Liver (tissue), 9 donors: ENCODE results near the gene SH3RF3. TPM values are rescaled to one million over a fixed set of nuclear protein-coding genes. Genes with fewer than 3 reads are reported as not detected.

ENCODE experiments used
- DNase-seq: peaks from one replicate; pipeline ENCODE4 v3.0.0-alpha.2; 2017; ENCODE audit warnings: low spot score
- H3K27ac ChIP-seq, 2 donors: one replicate each; pipeline ENCODE4 v1.7.0; 2013; ENCODE audit warnings: inconsistent platforms in 2 of 2, low read length in 2 of 2, control low read depth in 1 of 2, low read depth in 1 of 2, mild to moderate bottlenecking in 1 of 2
- H3K27me3 ChIP-seq, 4 donors: one replicate each; pipeline versions ENCODE4 v1.6.1 to v1.7.0; 2013; ENCODE audit warnings: low read length in 3 of 4, inconsistent platforms in 1 of 4, mild to moderate bottlenecking in 1 of 4, moderate library complexity in 1 of 4; ENCODE audit not compliant: control insufficient read depth in 4 of 4, insufficient read depth in 4 of 4
- H3K36me3 ChIP-seq, 4 donors: one replicate each; pipeline versions ENCODE4 v1.6.1 to v1.7.0; 2013; ENCODE audit warnings: low read length in 3 of 4, mild to moderate bottlenecking in 3 of 4, low read depth in 1 of 4, moderate library complexity in 1 of 4; ENCODE audit not compliant: control insufficient read depth in 4 of 4, insufficient read depth in 3 of 4
- H3K4me1 ChIP-seq, 4 donors: one replicate each; pipeline versions ENCODE4 v1.6.1 to v1.7.0; 2013; ENCODE audit warnings: low read length in 3 of 4, mild to moderate bottlenecking in 3 of 4, moderate library complexity in 1 of 4; ENCODE audit not compliant: control insufficient read depth in 4 of 4, insufficient read depth in 4 of 4
- H3K4me3 ChIP-seq, 3 donors: one replicate each; pipeline versions ENCODE4 v1.6.1 to v1.7.0; 2013; ENCODE audit warnings: low read length in 3 of 3, control low read depth in 1 of 3, low read depth in 1 of 3, mild to moderate bottlenecking in 1 of 3
- H3K9ac ChIP-seq, 2 donors: one replicate each; pipeline ENCODE4 v1.7.0; 2013; ENCODE audit warnings: low read length in 2 of 2, mild to moderate bottlenecking in 2 of 2, moderate library complexity in 2 of 2, control low read depth in 1 of 2, low read depth in 1 of 2
- H3K9me3 ChIP-seq, 4 donors: one replicate each; pipeline versions ENCODE4 v1.6.1 to v1.7.0; 2013; ENCODE audit warnings: low read length in 3 of 4; ENCODE audit not compliant: control insufficient read depth in 4 of 4
- CTCF ChIP-seq: fragments of 150-350 bp; IDR thresholded peaks from 2 replicates; pipeline ENCODE4 v1.5.1; 2017; ENCODE audit warnings: improper control_type of control experiment, low read depth, low read length; ENCODE audit not compliant: missing input control
- EGR1 ChIP-seq, 2 donors: IDR thresholded peaks; 2 replicates each; pipeline ENCODE4 v1.6.1; 2016 to 2018; ENCODE audit warnings: antibody characterized with exemption in 2 of 2, low read depth in 2 of 2
- FOXA1 ChIP-seq: IDR thresholded peaks from 2 replicates; pipeline ENCODE4 v1.6.1; 2016; ENCODE audit warnings: antibody characterized with exemption
- FOXA2 ChIP-seq: IDR thresholded peaks from 2 replicates; pipeline ENCODE4 v1.6.1; 2016; ENCODE audit warnings: antibody characterized with exemption
- GABPA ChIP-seq, 2 donors: IDR thresholded peaks in 1 of 2; conservative IDR thresholded peaks in 1 of 2; 2 replicates each; pipeline ENCODE4 v1.6.1; 2016; ENCODE audit warnings: antibody characterized with exemption in 2 of 2, mild to moderate bottlenecking in 1 of 2, moderate library complexity in 1 of 2
- HNF4A ChIP-seq, 2 donors: conservative IDR thresholded peaks; 2 replicates each; pipeline ENCODE4 v1.6.1; 2016; ENCODE audit warnings: antibody characterized with exemption in 2 of 2, mild to moderate bottlenecking in 2 of 2
- HNF4G ChIP-seq: IDR thresholded peaks from 2 replicates; pipeline ENCODE4 v1.6.1; 2016; ENCODE audit warnings: antibody characterized with exemption
- JUND ChIP-seq, 2 donors: IDR thresholded peaks; 2 replicates each; pipeline ENCODE4 v1.6.1; 2016; ENCODE audit warnings: antibody characterized with exemption in 2 of 2
- NR2F2 ChIP-seq: IDR thresholded peaks from 2 replicates; pipeline ENCODE4 v1.6.1; 2016; ENCODE audit warnings: antibody characterized with exemption
- REST ChIP-seq: IDR thresholded peaks from 2 replicates; pipeline ENCODE4 v1.6.1; 2016; ENCODE audit warnings: antibody characterized with exemption, mild to moderate bottlenecking
- RXRA ChIP-seq, 2 donors: IDR thresholded peaks; 2 replicates each; pipeline ENCODE4 v1.6.1; 2017 to 2018; ENCODE audit warnings: antibody characterized with exemption in 2 of 2, mild to moderate bottlenecking in 1 of 2
- SP1 ChIP-seq: IDR thresholded peaks from 2 replicates; pipeline ENCODE4 v1.6.1; 2018; ENCODE audit warnings: antibody characterized with exemption, mild to moderate bottlenecking
- TAF1 ChIP-seq: conservative IDR thresholded peaks from 2 replicates; pipeline ENCODE4 v1.6.1; 2016; ENCODE audit warnings: antibody characterized with exemption, mild to moderate bottlenecking
- YY1 ChIP-seq: IDR thresholded peaks from 2 replicates; pipeline ENCODE4 v1.6.1; 2016; ENCODE audit warnings: antibody characterized with exemption, mild to moderate bottlenecking
- ZBTB33 ChIP-seq: IDR thresholded peaks from 2 replicates; pipeline ENCODE4 v1.6.1; 2016; ENCODE audit warnings: antibody characterized with exemption
- WGBS: extraction: QIAGEN DNeasy Blood & Tissue Kit; methylation state at CpG from one replicate; pipeline ENCODE4 v1.1.7; 2013; 5-methylcytosine and 5-hydroxymethylcytosine counted together
- polyA plus RNA-seq, 2 donors: library from polyadenylated mRNA; stranded (reverse) in 1 of 2; unstranded in 1 of 2; fragments of 200-250 nt in 1 of 2; fragments of >200 nt in 1 of 2; fragmentation: Nextera tagmentation in 1 of 2; extraction: Ambion mirVana in 1 of 2; gene quantifications; one replicate each; pipeline versions ENCODE4 v1.2.1 to v1.2.3, GENCODE V29; 2013 to 2015
- total RNA-seq, 2 donors: library from RNA; depleted of rRNA; stranded (reverse); fragments of >200 nt; gene quantifications; one replicate each; pipeline ENCODE4 v1.2.3, GENCODE V29; 2014
- TF ChIP-seq, protein P1 (sequence below): IDR thresholded peaks from 2 replicates; pipeline ENCODE4 v1.6.1; 2016; ENCODE audit warnings: antibody characterized with exemption
- TF ChIP-seq, protein P2 (sequence below): IDR thresholded peaks from 2 replicates; pipeline ENCODE4 v1.6.1; 2016; ENCODE audit warnings: antibody characterized with exemption
- donor health status: healthy.
- donor health status: healthy.
- donor health status: healthy.
- donor health status: healthy.
- donor health status: healthy.

Gene SH3RF3
- total and polyA plus RNA-seq, 4 donors: 0.11 to 1.0 (median 0.54) TPM

- no peak for TF ChIP-seq JUND (IDR thresholded peaks at IDR 0.05)
- no peak for TF ChIP-seq HNF4A (conservative IDR thresholded peaks at IDR 0.05)
- no peak for TF ChIP-seq SP1
- TF ChIP-seq EGR1 (IDR thresholded peaks at IDR 0.05; ENCODE audit: low read depth in 2 of 2): no peak
- no peak for TF ChIP-seq YY1
- TF ChIP-seq ZBTB33: no peak
- TF ChIP-seq, protein P1, sequence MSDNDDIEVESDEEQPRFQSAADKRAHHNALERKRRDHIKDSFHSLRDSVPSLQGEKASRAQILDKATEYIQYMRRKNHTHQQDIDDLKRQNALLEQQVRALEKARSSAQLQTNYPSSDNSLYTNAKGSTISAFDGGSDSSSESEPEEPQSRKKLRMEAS: no peak
- no peak for TF ChIP-seq FOXA1
- TF ChIP-seq TAF1: no peak
- no peak for TF ChIP-seq FOXA2
- TF ChIP-seq NR2F2: no peak
- no peak for TF ChIP-seq HNF4G
- TF ChIP-seq, protein P2, sequence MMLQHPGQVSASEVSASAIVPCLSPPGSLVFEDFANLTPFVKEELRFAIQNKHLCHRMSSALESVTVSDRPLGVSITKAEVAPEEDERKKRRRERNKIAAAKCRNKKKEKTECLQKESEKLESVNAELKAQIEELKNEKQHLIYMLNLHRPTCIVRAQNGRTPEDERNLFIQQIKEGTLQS: no peak
- TF ChIP-seq REST: no peak
- TF ChIP-seq CTCF: no peak
- no peak for TF ChIP-seq GABPA (IDR thresholded peaks at IDR 0.05 in 1 of 2, conservative IDR thresholded peaks at IDR 0.05 in 1 of 2)
- TF ChIP-seq RXRA (IDR thresholded peaks at IDR 0.05): no peak
- Histone ChIP-seq H3K4me3 (no peak overlapping the region), H3K36me3 (no peaks in the 10 kb centered on the region), H3K27me3 (no peaks in the 10 kb centered on the region), H3K9ac (no peak overlapping the region), H3K4me1 (no peaks in the 10 kb centered on the region), H3K9me3 (no peaks in the 10 kb centered on the region), H3K27ac (no peak overlapping the region)
- WGBS: 80% methylated on average over 22 of the region's 22 CpGs
- DNase-seq: no peak
Measured at GRCh38 chr2:109410039-109410815, 281.2 kb downstream of the SH3RF3 start.
